ENCODE results near the gene PIGW.

PIGW gene

DNA sequence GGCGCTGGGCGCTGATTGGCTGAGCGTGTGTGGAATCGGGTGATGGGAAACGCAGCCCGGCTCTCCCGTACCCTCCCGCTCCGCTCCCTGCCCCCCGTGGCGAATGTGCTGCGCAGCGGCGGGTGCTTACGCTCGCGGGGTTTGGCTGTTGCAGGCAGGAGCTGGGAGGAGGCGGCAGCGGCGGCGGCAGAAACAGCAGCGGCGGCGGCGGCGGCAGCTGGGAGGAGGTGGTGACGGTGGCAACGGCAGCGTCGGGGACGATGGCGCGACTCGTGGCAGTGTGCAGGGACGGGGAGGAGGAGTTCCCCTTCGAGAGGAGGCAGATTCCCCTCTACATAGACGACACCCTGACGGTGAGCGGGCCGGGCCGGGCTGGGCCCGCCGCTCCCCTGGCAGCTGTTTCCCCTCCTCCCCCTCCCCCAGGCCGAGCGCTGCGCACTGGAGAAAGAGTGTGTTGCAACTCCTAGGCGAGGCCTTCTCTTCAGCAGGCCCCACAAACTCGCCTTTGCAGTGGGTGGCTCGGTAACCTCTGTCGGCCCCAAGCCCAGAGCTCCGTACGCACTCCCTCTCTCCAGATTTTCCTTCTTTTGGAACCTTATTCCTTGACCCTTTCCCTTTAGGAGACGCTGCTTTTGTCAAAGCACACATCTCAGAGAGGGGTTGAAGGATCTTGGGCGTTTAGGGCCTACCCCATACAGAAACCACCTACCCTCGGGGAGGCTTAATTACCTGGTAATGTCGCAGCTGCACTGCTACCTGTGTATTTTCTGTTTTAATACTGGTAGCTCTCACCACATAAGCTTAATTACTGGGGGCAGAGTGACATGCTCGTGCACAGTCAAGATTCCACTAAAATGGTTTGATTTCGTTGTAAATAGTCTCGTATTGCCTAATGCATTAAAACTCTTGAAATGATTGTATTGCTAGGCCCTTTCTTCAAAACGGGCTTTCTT is 11.0 kb downstream of the PIGW start:
- DNase-seq (ENCODE audit: low spot score): peak; percentile 95

DNA sequence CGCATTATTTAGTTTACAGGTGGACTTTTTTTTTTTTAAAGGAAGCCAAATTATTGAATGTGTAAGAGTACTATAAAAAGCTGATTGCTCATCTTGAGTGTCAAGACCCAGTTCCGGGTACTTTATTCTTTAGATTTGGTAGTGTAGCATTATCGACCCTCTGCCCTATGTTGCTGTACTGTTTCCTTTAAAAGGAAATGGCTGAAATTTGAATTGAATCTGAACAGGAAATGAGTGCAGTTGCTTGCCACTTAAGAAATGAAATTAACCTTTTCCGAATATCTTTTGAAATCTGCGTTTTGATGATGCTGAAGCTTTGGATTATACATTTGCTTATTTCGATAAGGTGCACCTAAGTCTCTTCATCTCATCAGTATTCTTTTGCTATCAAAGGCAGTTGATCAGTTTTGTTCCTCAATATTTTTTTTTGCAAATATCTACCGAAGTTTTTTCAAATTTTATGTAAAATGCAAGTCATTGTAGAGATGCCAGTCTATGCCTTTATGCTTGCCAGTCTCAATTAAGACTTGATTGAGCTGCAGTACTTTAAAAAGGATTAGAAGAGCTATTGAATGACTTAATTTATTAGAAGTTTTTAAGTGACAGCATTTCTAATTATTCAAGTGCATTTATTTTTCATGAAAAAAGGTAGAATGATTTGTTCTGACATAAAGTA is 11.8 kb downstream of the PIGW start:
- DNase-seq (ENCODE audit: low spot score): no peak

DNA sequence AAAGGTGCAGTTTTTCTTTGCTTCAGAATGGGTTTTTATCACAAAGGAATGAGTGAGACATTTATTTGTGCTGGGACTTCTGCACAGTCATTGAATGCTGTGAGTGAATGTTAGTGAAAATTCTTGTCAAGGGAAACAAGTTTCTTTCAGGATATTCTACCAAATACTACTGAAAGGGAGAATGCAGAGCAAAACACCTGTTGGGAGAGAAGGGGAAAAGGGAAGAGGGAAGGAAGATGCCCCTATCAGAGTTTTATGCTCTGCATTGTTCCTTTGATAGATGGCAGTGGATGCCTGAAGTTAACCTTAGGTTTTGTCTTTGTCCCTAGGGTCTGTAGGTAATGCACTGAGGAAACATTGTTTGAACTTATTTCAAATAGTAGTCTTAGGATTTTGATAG is 13.0 kb downstream of the PIGW start:
- no peak for DNase-seq (ENCODE audit: low spot score)

DNA sequence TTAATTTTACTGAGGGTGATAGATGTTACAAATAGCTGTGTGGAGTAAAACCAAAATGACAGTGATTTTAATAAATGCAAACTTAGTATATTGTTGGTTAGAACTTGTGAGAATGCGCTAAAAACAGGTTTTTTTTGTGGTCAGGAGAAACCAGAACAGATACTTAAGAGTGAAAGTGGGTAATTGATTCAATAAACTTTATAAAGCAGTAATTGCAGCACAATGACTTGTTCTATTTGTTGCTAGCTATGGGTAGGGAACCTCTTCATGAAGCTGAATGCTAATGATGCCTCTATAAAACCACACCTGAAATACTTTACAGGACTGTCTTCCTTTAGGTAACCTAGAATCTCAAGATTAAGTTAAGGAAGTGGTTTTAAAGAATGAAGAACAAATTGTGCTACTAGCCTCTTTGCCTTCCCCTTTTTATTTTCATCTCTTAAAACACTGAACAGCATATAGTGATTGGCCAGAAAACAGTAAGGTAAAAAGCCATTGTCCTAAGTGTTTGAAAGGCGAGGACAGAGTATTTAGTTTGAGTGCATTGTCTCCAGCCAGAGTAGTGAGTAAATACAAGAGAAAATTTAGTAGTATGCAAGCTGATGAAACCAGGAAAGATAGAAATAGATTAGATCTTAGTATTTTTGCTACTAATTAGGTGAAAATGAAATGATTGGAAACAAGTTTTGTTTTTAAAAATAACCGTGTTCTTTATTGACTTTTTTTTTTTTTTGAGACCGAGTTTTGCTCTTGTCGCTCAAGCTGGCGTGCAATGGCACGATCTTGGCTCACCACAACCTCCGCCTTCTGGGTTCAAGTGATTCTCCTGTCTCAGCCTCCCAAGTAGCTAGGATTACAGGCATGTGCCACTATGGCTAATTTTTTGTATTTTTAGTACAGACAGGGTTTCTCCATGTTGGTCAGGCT is 16.0 kb downstream of the PIGW start:
- peak; percentile 8 for DNase-seq (ENCODE audit: low spot score)

DNA sequence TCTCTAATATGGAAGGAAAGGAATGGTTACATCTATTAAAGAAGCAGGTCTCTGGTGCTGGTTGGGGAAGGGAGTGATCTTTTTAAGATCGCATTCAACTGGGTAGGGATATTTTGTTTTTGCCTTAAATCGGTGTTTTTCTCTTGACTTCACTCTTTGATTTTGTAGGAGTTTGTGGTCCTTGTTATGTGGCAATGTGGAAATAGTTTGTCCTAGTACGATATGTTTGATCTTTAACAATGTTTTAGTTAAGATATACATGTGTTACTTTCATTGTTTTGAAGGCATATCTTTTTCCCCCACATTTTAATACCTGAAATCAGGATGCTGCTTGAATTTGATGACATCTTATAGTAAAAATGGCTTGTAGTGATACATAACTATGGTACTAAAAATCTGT is 18.7 kb downstream of the PIGW start:
- DNase-seq (ENCODE audit: low spot score): no peak

DNA sequence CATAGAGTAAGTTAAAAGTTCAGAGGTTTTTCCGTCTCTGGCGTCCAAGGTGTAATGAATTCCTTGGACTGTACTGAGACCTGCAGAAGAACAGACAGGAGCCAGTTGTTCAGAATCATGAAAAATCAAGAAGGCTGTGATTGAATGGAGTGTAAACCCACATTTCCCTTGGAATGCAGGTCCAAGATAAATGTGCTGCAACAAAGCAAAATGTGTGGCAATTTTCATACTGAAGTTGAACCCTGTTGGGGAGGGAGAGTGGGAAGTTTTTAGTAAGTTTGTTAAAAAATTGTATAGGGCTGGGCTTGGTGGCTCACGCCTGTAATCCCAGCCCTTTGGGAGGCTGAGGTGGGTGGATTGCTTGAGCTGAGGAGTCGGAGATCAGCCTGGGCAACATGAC is 31.3 kb downstream of the PIGW start:
- DNase-seq (ENCODE audit: low spot score): no peak

DNA sequence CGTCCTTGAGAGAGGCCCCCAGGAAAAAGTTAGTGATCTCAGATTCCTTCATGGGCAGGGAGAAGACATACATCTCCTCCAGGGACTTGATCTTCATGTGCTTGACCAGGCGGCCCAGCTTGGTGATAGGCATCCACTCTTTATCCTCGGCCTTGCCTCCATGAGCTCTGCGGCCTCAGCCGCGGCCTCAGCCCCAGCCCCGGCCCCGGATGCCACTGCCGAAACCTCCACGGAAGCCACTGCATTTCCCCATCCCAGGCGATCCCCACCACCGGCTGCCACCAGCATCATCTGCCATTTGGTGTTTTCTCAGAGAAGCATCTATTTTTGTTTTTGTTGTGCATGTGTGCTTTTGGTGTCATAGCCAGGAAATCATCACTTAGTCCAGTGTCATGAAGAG is 40.2 kb downstream of the PIGW start:
- no peak for DNase-seq (ENCODE audit: low spot score)

DNA sequence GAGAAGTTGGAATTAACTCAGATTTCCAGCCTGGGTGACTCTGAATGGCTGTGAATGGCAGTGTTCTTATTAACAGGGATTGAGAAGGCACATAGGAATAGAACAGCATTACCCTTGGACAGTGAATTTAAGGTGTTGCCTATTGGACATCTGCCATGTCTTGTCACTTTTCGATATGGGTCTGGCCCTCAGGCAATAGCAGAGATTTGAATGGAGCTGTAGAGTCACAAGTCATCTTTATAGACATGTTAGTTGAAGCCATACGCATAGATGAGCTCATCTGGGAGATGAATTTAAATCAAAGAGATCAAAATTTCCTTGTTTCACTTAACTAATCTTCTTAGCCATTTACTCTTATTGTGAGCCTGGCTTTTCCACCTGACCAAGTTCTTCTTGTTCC is 42.0 kb downstream of the PIGW start:
- no peak for DNase-seq (ENCODE audit: low spot score)

DNA sequence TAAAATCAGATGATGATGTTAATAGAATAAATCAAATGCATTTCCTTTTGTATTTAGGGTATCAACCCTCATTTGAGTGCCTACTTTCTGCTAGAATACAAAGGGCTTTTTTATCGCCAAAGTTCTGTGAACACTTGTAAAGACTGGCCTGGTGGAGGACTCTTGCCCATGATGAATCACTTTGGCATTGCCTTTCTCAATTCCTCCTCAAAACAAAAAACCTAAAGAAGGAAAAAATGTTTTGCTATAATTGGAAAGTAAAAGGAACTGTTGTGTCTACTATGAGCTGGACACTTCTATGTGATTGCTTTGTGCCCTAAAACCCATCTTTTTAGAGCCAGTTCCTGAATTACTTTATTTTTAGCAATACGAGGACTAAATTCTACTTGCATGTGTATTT is 43.9 kb downstream of the PIGW start:
- no peak for DNase-seq (ENCODE audit: low spot score)

DNA sequence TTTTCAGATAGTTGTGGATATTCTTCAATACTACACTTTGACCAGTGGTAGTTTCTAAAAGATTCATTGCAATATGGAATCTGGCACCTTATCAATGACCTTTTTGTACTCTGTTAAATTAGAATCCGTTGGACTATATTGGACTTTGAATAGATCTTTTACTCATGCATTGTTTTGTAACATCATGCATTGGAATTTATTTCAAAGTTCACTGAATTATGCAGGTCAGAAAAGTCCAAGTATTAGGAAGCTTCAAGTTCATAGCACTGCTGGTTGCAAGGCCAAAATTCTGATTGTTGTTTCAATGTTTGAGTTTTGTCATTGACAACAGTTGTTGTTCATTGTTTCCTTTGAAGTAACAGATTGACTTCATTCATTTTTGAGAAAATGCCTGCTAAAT is 49.0 kb downstream of the PIGW start:
- no peak for DNase-seq (ENCODE audit: low spot score)

DNA sequence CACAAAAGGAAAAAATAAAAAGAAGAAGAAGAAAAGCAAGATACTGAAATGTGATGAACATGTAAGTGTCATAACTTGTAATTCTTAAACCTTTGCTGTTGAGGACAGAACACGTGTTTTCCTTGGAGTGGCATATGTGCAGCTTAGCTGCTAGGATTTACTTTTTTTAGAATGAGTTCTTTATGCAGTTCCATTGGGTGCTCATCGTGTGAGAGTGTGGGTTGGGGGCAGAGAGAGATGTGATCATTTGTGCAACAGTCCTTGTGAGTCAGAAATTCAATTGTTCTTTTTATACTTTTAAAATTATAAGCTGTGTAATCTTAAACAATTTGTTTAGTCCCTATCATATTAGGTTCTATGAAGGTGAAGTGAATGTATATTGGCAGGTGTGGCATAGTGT is 51.4 kb downstream of the PIGW start:
- DNase-seq (ENCODE audit: low spot score): no peak
